Neural progenitor cell (in vitro differentiated cells): ENCODE data around the gene INPP5D.

ENCODE experiments used
- EZH2 ChIP-seq: fragments of 200-600 bp; sonication (generic); IDR thresholded peaks from 2 replicates; pipeline ENCODE4 v1.6.1; 2017; ENCODE audit warnings: antibody characterized with exemption, mild to moderate bottlenecking, moderate library complexity
- EZH2phosphoT487 ChIP-seq: fragments of 200-600 bp; sonication (generic); IDR thresholded peaks from 2 replicates; pipeline ENCODE4 v1.6.1; 2017; ENCODE audit warnings: antibody characterized with exemption
- TF ChIP-seq, protein P1 (sequence below): fragments of 200-600 bp; sonication (generic); IDR thresholded peaks from 2 replicates; pipeline ENCODE4 v1.5.1; 2017; ENCODE audit warnings: antibody characterized with exemption, mild to moderate bottlenecking

GRCh38 chr2:233022561-233022960, 37.6 kb upstream of the INPP5D start:
- no peak for TF ChIP-seq EZH2phosphoT487
- TF ChIP-seq, protein P1, sequence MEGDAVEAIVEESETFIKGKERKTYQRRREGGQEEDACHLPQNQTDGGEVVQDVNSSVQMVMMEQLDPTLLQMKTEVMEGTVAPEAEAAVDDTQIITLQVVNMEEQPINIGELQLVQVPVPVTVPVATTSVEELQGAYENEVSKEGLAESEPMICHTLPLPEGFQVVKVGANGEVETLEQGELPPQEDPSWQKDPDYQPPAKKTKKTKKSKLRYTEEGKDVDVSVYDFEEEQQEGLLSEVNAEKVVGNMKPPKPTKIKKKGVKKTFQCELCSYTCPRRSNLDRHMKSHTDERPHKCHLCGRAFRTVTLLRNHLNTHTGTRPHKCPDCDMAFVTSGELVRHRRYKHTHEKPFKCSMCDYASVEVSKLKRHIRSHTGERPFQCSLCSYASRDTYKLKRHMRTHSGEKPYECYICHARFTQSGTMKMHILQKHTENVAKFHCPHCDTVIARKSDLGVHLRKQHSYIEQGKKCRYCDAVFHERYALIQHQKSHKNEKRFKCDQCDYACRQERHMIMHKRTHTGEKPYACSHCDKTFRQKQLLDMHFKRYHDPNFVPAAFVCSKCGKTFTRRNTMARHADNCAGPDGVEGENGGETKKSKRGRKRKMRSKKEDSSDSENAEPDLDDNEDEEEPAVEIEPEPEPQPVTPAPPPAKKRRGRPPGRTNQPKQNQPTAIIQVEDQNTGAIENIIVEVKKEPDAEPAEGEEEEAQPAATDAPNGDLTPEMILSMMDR, result no peak
- no peak for TF ChIP-seq EZH2
